Left ventricle myocardium inferior (tissue), 1 donor: Measurements from ENCODE around the gene PTPRG. TPM values are rescaled to one million over a fixed set of nuclear protein-coding genes. Genes with fewer than 3 reads are reported as not detected.

Experiments used
- DNase-seq: peaks from one replicate; pipeline ENCODE4 v3.0.0-alpha.2; 2020
- H3K27ac ChIP-seq: fragments of 200-600 bp; replicated peaks from 2 replicates; pipeline ENCODE4 v1.8.0; 2021
- H3K27me3 ChIP-seq: fragments of 200-600 bp; 2 replicates; pipeline ENCODE4 v1.8.0; 2021; ENCODE audit warnings: low read depth
- H3K36me3 ChIP-seq: fragments of 200-600 bp; 2 replicates; pipeline ENCODE4 v1.8.0; 2021
- H3K4me1 ChIP-seq: fragments of 200-600 bp; 2 replicates; pipeline ENCODE4 v1.8.0; 2021
- H3K4me3 ChIP-seq: fragments of 200-600 bp; 2 replicates; pipeline ENCODE4 v1.8.0; 2021; ENCODE audit warnings: mild to moderate bottlenecking, moderate library complexity
- H3K9me3 ChIP-seq: fragments of 200-600 bp; replicated peaks from 2 replicates; pipeline ENCODE4 v1.8.0; 2021
- CTCF ChIP-seq: fragments of 200-600 bp; IDR thresholded peaks from 2 replicates; pipeline ENCODE4 v1.8.0; 2021; ENCODE audit warnings: antibody characterized with exemption, mild to moderate bottlenecking, borderline replicate concordance
- intact Hi-C: fragments of 100-400 bp; cut with micrococcal nuclease; formaldehyde crosslinking; loops from one replicate; pipeline ENCODE4 v1.11.0; 2022
- total RNA-seq: library from RNA; stranded (reverse); fragmentation: NEBNext Ultra II Directional; extraction: Animal tissue kit (Norgen Biotek cat#: 25700); gene quantifications from one replicate; pipeline ENCODE4 v1.2.1, GENCODE V29; 2021
- donor health status: DM: no; HTN: yes; CAD: no; lungs with severe emphysema.

Gene PTPRG
- total RNA-seq, 1 donor from 2014 or later = 29.6 TPM

DNA sequence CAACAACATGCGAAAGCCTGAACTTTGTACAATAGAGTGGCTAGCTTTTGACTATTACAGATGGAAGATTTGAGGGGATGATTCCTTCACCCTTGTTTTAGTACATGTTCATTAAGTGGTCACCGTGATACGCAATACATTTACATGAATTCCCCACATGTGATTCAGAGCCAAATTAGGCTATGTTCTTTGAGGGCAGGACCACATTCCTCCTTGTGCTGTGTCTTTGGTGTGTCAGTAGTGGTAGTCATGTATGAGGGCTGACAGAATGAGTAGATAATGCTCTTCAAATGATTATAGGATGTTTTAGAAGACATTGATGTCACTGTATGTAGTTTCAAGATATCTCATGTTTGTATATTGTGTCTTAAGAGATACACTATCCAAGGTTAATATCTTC lies 12.1 kb downstream of the PTPRG start:
- Histone ChIP-seq H3K4me1 (peaks cover 92% of the 10 kb centered on the region), H3K27me3 (no peaks in the 10 kb centered on the region), H3K27ac (no peak overlapping the region), H3K36me3 (no peaks in the 10 kb centered on the region), H3K4me3 (no peak overlapping the region), H3K9me3 (peaks cover 5% of the 10 kb centered on the region)
- intact Hi-C loops = no loop called here
- TF ChIP-seq CTCF = no peak
- DNase-seq = no peak

- intact Hi-C loops = no loop called here
- DNase-seq = no peak
- no peaks in the 10 kb centered on the region for H3K36me3 ChIP-seq
- H3K27me3 ChIP-seq = no peaks in the 10 kb centered on the region
- no peak overlapping the region for H3K4me3 ChIP-seq
- peaks cover 94% of the 10 kb centered on the region for H3K4me1 ChIP-seq
- no peak for TF ChIP-seq CTCF
- H3K27ac ChIP-seq = no peak overlapping the region
- peaks cover 5% of the 10 kb centered on the region for H3K9me3 ChIP-seq
Measured at GRCh38 chr3:61574854-61575253, 13.5 kb downstream of the PTPRG start.

DNA sequence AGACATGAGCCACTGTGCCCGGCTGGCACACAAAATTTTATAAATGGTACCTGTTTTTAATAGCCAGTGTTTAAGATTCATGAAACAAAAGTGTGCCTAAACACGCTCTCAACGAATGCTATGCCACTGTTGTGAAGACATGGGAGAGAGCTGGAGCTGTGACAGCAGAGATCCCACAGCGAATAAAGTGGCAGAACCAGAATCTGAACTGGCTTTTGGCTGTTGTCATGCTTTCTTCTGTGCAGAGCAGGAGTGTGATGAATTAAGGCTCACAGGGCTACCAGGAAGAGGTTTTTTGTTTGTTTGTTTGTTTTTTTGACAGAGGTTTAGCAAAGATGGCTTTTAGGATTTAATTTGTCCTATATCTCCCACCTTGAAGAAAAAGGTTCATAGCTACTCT lies 14.5 kb downstream of the PTPRG start:
- intact Hi-C loops = no loop called here
- H3K4me3 ChIP-seq = no peak overlapping the region
- no peaks in the 10 kb centered on the region for H3K36me3 ChIP-seq
- TF ChIP-seq CTCF = no peak
- no peak overlapping the region for H3K27ac ChIP-seq
- DNase-seq = no peak
- H3K9me3 ChIP-seq = peaks cover 5% of the 10 kb centered on the region
- peaks cover 89% of the 10 kb centered on the region for H3K4me1 ChIP-seq
- H3K27me3 ChIP-seq = no peaks in the 10 kb centered on the region

DNA sequence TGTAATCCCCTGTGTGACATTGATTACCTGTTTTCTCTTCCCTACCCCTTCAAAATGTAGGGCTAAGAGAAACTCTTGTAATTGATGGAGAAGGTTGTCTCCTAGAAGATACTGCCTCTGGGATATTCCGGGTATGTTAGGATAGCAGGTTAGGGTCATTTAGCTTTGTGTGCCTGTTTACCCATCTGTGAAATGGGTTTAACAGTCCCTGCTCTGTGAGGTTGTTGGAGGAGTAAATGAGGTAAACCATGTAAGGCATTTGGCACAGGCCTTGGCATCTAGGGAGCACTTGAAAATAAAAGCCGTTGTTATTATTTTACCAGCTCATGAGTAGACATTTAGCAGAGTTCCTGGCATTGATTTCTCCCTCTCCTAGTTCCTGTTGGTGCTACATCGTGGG lies 16.4 kb downstream of the PTPRG start:
- H3K9me3 ChIP-seq = peaks cover 5% of the 10 kb centered on the region
- peaks cover 89% of the 10 kb centered on the region for H3K4me1 ChIP-seq
- DNase-seq = no peak
- no peak overlapping the region for H3K27ac ChIP-seq
- no peaks in the 10 kb centered on the region for H3K36me3 ChIP-seq
- no peak for TF ChIP-seq CTCF
- H3K4me3 ChIP-seq = no peak overlapping the region
- no peaks in the 10 kb centered on the region for H3K27me3 ChIP-seq
- intact Hi-C loops = no loop called here

- Histone ChIP-seq H3K4me1 (peaks cover 89% of the 10 kb centered on the region), H3K27ac (peak overlapping the region; percentile 32), H3K9me3 (peaks cover 5% of the 10 kb centered on the region), H3K27me3 (no peaks in the 10 kb centered on the region), H3K4me3 (no peak overlapping the region), H3K36me3 (no peaks in the 10 kb centered on the region)
- no peak for TF ChIP-seq CTCF
- intact Hi-C loops = no loop called here
- DNase-seq = no peak
Measured at GRCh38 chr3:61578667-61579367, 17.4 kb downstream of the PTPRG start.
